Epithelial cell of prostate (primary cell): ENCODE results near the gene NT5C1A.

Experiments used
- DNase-seq: peaks from one replicate; pipeline ENCODE4 v3.0.0-alpha.2; 2011; ENCODE audit warnings: low read depth, low spot score
- H3K27ac ChIP-seq: fragments of 450-650 bp; 2 replicates; pipeline ENCODE4 v1.5.1; 2017; ENCODE audit warnings: mild to moderate bottlenecking

The NT5C1A gene

DNA sequence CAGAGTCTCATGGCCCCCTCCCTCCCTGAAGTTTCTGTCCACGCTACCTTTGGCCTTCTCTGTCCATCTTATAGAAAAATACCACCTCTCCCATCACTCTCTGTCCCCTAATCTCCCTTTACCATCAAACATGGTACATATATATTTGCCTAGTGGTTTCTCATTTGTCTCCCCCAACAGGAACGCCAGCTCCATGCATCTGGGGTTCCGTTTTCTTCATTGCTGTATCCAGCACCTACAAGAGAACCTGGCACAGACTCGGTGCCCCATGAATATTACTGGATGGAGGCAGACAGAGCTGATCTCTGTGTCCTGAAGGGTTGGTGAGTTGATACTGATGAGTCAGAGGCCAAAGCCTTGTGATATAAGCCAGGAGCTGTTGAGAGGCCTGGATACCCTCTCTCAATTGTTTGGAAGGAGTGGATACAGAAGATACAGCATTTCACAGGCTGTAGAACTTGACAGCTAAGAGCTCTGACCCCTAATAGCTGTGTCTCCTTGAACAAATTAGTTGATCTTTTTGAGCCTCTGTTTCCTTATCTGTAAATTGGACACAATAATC lies 54.3 kb downstream of the NT5C1A start:
- no peak for DNase-seq
- H3K27ac ChIP-seq = no peak overlapping the region

DNA sequence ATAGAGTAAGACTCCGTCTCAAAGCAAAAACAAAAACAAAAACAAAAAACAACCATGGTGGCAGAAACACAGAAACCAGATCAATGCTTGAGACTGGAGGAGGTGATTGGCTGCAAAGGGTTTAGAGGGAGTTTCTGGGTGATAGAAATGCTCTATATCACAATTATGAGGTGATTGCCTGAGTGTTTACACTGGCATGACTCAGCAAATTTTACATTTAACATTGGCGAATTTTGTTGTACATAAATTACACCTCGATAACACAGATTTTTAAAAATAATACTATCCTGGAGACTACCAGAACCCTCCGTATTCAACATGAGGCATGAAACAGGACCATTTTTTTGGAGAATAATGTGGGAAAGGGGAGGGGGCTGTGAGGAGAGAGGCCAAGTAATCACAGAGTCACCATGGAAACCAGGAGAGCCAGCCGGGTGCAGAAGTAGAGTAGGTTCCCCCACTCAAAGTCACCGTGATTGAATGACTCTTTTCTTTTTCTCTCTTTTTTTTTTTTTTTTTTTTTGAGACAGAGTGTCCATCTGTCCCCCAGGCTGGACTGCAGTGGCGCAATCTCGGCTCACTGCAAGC lies 56.7 kb downstream of the NT5C1A start:
- H3K27ac ChIP-seq = no peak overlapping the region
- DNase-seq = no peak

- DNase-seq = no peak
- H3K27ac ChIP-seq = no peak overlapping the region
These were observed 57.4 kb downstream of the NT5C1A start for GRCh38 chr1:39614488-39614887.

DNA sequence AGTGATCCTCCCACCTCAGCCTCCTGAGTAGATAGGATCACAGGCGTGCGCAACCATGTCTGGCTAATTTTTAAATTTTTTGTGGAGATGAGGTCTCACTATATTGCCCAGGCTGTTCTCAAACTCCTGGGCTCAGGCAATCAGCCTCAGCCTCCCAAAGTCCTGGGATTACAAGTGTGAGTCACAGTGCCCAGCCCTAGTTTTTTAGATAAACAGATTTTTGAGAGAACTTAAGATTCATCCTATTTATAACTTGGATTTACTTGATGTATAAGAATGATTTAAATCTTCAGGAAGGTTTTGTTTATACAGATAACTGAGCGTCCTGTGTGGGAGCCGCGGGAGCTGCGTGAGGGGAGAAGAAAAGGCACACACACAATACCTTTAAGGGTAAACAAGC lies 58.7 kb downstream of the NT5C1A start:
- DNase-seq = no peak
- H3K27ac ChIP-seq = no peak overlapping the region

DNA sequence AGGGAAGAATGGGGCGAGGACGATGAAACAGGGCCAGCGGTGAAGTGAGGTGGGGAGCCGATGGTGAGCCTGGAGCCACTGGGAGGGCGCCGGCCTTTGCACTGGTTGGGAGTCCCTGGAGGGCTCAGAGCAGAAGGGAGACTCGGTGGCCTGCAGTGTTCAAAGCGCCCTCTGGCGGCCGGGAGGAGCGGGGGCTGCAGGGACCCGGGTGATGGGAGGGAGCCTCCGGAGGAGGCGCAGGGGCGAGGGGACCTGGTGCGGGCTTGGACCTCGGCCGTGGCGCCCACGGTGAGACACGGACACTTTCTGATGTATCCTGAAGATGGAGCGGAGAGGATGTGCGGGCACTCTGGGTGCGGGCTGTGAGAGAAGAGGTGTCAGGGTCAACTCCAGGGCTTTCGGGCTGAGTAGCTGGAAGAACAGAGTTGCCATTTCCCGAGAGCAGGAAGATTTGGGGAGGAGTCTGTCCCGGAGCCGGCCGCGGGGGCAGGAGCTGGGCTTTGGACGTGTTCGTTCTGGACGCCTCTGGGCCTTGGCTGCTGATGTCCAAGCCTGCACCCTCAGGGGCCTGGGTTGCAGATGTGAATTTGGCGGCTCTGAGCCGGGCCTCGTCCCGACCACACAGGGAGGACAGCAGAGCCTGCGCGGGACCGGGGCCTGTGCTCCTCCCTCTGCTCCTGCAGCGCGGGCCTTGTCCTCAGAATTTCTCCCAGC lies 62.1 kb downstream of the NT5C1A start:
- DNase-seq = no peak
- H3K27ac ChIP-seq = no peak overlapping the region
